Measurements from ENCODE around the gene IPO5.
"Not testable (repeated sequence)": the region's sequence is repeated elsewhere in the genome, so short reads cannot be mapped to it uniquely, and the experiment has no call there.

IPO5 gene

GRCh38 chr13:97953376-97953970, at the start of gene IPO5:
TSS of gene IPO5 (plus strand) at chr13:97953675. CDS start at chr13:97976697, 23,022 bp downstream.
- DNase-seq, result no peak

DNA sequence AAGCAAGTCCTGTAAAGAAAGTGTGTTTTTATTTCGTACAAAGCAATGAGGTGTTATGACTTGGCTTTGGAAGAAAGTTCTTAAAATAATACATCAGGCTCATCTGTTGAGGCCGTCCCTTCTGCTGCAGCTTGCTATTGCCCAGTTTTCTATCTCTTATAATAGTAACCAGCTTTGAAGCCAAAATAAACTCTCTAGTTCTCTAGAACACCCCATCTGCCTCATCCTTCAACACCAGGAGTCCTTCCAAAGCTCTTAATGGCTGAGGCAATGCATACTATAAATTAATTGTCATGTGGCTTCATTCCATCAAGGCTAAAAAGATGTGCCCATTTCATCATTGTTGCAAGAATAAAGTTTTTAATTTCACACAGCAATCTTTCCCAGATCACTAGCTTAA, 49.4 kb upstream of the IPO5 start:
- no peak for DNase-seq

DNA sequence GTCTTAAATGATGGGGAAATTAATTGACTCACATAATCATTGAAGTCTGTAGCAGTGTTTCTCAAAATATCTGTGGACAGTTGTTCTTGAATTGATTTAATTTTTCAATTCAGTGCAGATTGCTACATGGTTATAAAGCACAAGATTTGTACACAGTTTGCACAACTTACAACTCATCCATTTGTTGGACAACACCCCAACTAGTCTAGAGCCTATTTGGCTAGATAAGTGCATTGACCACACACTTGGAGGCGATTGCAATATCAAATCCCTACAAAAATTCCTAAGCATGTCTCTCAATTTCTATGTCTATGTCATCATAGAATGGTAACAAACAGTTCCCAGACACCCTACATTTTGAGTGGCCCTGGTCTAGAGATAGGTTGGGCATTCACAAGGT, 48.0 kb upstream of the IPO5 start:
- DNase-seq, result no peak

GRCh38 chr13:97911311-97912138, 42.0 kb upstream of the IPO5 start:
- no peak for DNase-seq

DNA sequence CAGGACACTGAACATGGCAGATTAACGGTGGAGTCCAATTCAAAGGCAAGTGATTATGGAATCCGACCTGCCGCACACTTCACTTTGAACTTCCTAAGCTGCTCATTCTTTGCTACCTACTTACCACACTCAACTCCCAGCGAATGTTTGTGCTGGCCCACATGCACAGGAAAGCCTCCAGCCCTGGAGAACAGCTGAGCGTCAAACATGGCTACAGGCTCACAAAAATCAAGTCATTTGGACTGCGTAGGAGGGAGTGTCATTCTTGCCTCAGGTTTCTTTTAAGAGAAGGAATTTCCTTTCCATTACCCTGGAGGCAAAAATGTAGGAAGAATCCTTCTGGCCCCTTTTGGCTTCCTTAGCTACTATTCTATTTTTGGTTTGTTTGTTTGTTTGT, 41.3 kb upstream of the IPO5 start:
- no peak for DNase-seq

GRCh38 chr13:97913206-97913605, 40.3 kb upstream of the IPO5 start:
- DNase-seq, result no peak

DNA sequence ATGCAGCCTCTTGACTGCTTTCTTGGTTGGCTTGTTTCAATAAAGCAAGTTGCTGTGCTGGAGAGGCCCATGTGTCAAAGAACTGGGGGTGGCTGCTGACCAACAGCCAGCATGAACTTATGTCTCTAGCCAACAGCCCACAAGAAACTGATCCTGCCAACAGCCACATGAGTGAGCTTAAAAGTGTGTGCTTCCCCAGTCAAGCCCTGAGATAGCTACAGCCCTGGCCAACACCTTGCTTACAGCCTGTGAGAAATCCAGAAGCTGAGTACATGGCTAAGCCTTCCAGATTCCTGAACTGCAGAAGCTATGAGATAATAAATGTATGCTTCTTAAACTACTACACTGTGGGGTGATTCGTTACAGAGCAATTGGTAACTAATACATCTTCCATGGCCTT, 38.9 kb upstream of the IPO5 start:
- no peak for DNase-seq

GRCh38 chr13:97921176-97921816, 32.2 kb upstream of the IPO5 start:
- no peak for DNase-seq

DNA sequence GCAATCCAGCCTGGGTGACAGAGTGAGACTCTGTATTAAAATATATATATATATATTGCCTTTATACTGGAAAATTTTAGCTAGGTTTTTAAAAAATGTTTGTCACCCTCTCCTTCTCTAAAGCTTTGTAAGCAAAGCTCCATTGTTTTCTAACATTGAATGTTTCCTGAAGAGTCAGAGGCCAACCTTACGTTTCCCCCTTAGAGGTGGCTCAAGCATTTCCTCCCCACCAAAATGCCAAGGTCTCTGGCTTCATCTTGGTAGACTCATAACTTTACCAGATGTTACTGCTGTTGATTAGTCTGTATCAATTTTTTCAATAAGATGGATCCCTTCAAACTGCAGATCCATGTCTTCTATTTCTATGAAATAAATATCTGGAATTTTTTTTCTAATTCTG, 25.2 kb upstream of the IPO5 start:
- no peak for DNase-seq

DNA sequence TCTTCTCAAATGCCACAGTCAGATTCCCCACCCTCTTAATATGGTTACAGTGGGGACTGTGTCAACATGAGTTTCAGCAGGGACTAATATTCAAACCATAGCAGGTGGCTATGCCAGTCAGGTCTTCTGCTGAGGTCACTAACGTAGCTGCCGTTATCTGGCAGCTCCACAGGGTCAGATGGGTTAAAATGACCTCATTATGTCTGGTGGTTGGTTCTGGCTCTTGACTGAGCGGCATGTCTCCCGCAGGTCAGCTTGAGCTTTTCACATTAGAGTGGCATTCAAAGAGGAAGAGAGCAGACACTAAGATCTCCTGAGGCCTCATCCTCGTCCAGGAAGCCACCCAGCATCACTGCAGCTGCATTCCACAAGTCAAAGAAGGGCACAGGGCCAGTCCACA, 21.4 kb upstream of the IPO5 start:
- DNase-seq, result no peak

- no peak for DNase-seq
Measured at GRCh38 chr13:97932647-97933046, 20.8 kb upstream of the IPO5 start.

DNA sequence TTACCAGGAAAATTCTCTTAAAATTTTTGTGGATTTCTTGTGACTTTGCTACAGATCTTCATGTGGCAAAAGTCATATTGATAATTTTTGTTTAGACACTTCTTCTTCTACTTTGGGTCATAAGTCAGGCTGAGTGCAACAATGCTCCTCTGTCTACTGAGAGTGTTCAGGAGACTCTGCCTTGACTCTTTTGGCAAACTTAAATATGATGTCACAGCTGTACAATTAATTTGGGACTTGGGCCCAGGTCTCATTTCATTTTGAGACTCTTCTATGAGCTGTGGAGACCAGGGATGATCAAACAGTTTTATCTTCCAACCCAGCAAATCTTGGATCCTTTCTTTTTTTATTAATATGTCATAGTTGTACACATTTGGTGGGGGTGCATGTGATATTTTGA, 19.7 kb upstream of the IPO5 start:
- DNase-seq, result no peak

GRCh38 chr13:97934590-97934989, 18.9 kb upstream of the IPO5 start:
- no peak for DNase-seq

GRCh38 chr13:97935071-97935470, 18.4 kb upstream of the IPO5 start:
- DNase-seq, result no peak

GRCh38 chr13:97936036-97936435, 17.4 kb upstream of the IPO5 start:
- DNase-seq, result no peak

GRCh38 chr13:97938706-97939475, 14.6 kb upstream of the IPO5 start:
- no peak for DNase-seq

- DNase-seq, result no peak
Measured at GRCh38 chr13:97944396-97945029, 9.0 kb upstream of the IPO5 start.

- DNase-seq, result no peak
Measured at GRCh38 chr13:97945342-97945741, 8.1 kb upstream of the IPO5 start.

DNA sequence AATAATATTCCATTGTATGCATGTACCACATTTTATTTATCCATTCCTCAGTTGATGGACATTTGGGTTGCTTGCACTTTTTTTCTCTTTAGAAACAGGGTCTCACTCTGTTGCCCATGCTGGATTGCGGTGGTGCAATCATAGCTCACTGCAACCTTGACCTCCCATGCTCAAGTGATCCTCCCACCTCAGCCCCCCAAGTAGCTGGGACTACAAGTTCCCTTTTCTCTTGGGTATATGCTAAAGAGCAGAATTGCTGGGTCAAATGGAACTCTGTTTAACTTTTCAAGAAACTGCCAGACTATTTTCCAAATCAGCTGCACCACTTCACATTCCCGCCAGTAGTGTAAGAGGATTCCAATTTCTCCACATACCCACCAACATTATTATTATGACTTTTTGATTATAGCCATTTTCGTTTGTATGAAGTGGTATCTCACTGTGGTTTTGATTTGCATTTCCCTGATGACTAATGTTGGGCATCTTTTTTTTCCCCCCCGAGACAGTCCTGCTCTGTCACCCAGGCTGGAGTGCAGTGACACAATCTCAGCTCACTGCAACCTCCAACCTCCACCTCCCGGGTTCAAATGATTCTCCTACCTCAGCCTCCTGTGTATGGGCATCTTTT, 7.6 kb upstream of the IPO5 start:
- DNase-seq, result no peak

- DNase-seq, result no peak
Measured at GRCh38 chr13:97946951-97947588, 6.4 kb upstream of the IPO5 start.

DNA sequence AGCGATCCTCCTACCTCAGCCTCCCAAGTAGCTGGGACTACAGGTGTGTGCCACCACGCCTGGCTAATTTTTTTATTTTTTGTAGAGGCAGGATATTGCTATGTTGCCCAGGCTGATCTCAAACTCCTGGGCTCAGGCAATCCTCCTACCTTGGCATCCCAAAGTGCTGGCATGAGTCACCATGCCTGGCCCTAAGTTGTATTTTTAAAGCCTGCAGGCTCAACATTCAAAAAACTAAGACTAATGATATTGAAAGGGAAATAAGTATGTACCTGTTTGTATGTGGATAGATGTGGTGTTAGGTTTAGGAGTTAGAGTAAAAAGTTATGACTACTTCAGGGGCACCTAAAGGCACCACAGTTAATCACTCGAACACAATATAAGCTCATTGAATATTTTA, 5.4 kb upstream of the IPO5 start:
- DNase-seq, result no peak

DNA sequence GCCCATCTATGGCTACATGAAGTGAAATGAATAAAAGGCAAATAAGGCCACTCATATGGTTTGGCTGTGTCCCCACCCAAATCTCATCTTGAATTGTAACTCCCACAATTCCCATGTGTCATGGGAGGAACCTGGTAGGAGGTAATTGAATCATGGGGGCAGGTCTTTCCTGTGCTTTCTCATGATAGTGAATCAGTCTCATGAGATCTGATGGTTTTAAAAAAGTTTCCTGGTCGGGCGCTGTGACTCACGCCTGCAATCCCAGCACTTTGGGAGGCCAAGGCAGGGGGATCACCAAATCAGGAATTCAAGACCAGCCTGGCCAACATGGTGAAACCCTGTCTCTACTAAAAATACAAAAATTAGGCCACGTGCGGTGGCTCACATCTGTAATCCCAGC, 4.2 kb upstream of the IPO5 start:
- DNase-seq, result not testable (repeated sequence)

All from CD4-positive, alpha-beta T cell treated with Interleukin-1 beta for 1 hour (primary cell).